GM04504 (cell line): ENCODE data around the gene DBNDD1.
"Not testable (repeated sequence)": the region's sequence is repeated elsewhere in the genome, so short reads cannot be mapped to it uniquely, and the experiment has no call there.

Experiments
- DNase-seq: peaks from one replicate; pipeline ENCODE4 v3.0.0-alpha.2; 2012; ENCODE audit warnings: low read depth

Gene DBNDD1

DNA sequence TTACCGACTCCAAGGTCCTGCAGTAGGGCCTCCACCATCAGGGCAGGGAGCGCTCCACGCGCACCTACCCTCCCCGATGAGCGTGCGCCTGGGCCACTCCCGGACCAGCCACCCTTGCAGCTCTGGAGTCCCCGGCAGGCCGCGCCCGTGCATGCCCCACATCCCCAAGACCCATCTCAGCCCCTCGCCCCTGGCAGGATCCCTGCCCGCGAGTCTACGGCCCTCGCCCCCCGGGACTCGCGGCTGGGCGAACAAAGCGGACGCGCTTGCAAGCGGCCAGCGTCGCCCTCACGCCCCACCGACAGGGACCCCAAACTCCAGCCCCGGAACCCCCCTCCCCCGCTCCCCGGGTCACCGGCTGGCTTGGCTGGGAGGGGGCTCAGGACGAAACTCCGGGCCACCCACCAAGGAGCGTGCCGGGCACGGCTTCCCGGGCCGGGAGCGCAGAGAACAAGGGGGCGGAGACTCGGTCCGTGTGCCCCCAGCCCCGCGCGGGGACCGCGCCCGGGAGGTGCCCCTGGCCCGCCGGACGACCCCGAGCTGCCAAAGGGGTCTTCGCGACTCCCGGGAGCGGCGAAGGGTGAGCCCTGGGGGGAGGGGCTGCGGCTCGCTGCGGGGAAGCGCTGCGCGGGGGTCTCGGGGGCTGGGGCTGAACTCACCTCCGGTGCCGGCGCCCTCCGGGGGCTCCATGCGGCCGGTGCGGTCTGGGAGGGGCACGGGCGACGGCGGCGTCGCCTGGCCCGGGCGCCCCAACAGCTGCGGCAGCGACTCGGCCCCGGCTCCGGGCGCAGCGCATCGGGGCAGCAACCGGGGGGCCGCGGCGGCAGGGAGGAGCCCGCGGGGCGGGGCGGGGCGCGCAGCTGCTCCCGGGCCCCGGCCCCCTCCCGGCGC is at the start of gene DBNDD1:
TSS of gene DBNDD1 (minus strand) at position 805 of the 891 bp plus-strand sequence. CDS start at position 690, 115 bp downstream.
- DNase-seq: no peak

DNA sequence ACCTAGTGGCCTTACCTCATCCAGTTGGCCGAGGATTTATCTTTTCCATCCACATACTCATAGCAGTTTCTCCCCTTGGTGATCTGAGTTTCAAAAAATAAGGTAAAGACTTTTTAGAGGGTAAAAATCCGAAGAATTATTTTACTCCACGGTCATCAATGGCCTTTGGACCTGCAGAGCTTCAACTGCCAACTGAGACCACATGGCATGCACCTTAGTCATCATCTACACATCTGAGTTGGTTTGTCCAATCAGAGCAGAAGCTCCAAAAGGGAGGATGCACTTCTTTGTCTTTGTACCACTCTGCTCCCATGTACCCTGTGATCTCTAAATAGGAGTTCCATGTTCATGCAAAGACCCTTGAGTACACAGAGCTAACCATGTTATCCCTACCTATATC is 42.2 kb upstream of the DBNDD1 start:
- no peak for DNase-seq

DNA sequence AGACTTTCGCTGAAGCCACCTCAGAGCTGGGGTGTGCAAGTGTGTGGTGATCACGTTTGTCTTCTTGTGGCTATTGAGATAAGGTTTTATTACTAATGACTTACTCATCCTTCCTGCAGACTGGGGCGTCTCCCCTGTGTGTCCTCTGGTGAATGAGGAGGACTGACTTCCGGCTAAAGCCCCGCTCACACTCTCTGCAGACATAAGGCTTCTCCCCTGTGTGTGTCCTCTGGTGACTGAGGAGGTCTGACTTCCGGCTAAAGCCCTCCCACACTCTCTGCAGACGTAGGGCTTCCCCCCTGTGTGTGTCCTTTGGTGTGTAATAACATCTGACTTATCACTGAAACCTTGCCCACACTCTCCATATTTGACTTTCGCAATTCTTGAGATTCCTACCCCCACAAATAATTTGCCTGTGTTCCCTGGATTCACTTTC is 38.5 kb upstream of the DBNDD1 start:
- DNase-seq: no peak

DNA sequence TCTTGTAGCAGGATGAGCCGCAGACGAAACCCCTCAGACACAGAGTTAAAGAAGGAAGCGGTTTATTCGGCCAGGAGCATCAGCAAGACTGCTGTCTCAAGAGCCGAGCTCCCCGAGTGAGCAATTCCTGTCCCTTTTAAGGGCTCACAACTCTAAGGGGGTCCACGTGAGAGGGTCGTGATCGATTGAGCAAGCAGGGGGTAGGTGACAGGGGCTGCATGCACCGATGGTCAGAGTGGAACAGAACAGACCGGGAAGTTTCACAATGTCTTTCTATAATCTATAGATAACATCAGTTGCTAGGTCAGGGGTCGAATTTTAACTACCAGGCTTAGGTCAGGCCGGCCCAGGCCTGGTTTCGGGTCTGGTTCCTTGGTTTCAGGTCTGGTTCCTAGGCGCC is 37.3 kb upstream of the DBNDD1 start:
- DNase-seq: not testable (repeated sequence)

GRCh38 chr16:90055371-90055770 is 36.1 kb upstream of the DBNDD1 start:
- DNase-seq: no peak

DNA sequence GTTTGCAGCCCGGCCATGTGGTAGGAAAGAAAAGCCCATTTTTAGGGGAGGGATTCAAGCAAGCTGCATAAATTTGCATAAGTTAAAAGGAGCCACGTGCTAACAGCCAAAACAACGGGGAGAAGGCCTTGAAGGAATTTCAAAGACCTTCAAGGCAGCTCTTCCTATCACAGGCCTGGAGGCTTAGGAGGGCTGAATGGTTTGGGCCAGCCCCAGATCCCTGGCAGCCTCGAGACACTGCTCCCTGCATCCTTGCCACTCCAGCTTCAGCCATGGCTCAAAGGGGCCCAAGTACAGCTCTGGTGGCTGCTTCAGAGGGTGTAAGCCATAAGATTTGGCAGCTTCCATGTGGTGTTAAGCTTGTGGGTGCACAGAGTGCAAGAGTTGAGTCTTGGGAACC is 35.3 kb upstream of the DBNDD1 start:
- DNase-seq: no peak

DNA sequence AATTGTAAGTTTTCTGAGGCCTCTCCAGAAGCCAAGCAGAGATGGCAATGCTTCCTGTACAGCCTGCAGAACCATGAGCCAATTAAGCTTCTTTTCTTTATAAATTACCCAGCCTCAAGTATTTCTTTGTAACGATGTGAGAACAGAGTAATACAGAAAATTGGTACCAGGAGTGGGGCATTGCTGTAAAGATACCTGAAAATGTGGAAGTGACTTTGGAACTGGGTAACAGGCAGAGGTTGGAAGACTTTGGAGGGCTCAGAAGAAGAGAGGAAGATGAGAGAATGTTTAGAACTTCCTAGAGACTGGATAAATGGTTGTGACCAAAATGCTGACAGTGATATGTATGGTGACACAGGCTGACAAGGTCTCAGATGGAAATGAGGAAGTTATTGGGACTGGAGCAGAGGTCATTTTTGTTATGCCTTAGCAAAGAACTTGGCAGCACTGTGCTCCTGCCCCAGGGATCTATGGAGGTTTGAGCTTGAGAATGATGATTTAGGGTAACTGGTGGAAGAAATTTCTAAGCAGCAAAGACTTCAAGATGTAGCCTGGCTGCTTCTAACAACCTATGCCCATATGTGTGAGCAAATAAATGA is 34.7 kb upstream of the DBNDD1 start:
- DNase-seq: no peak

DNA sequence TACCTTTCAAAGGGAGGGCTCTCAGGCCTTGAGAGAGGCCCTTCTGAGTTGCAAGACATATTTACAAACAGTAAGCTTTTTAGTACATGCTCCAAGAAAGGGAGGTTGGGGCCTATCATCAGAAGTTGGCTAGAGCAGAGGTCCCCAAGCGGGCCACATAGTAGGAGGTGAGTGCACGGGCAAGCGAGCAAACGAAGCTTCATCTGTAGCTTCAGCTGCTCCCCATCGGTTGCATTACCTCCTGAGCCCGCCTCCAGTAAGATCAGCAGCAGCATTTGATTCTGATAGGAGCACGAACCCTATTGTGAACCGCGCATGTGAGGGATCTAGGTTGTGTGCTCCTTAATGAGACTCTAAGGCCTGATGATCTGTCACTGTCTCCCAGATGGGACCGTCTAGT is 31.7 kb upstream of the DBNDD1 start:
- no peak for DNase-seq

DNA sequence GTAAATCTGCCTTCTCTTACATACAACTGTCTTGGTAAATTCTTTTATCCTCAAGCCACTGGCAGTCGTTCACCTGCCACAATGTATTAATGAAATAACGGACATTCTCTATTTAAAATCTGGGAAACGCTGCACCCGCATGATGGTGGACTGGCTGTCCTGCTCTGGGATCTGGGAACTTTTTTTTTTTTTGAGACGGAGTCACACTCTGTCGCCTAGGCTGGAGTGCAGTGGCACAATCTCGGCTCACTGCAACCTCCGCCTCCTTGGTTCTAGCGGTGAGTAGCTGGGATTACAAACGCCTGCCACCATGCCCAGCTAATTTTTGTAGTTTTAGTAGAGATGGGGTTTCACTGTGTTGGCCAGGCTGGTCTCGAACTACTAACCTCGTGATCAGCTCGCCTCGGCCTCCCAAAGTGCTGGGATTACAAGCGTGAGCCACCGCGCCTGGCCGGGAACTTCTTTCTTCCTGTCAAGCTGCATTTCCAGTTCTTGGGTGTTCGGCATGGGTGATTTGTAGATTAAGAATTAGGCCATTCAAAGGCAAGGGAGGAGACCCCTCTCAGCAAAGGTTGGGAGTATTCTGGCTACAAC is 29.6 kb upstream of the DBNDD1 start:
- no peak for DNase-seq

DNA sequence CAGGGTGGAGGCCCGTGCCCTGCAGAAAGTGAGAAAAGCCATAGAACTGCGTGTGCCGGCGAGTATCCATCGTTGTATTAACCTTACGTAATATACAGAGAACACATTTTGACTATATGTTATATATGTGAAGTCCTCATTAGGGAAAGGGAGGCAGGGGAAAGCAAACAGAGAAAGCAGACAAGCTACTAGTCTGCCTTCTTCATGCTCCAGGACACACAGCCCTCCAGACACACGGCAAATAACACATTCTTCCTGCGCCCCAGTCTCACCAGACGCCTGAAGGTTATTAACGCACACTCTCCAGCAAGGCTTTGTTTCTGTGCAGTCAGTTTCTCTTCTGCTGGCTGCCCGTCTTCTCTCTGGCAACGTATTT is 29.1 kb upstream of the DBNDD1 start:
- no peak for DNase-seq

DNA sequence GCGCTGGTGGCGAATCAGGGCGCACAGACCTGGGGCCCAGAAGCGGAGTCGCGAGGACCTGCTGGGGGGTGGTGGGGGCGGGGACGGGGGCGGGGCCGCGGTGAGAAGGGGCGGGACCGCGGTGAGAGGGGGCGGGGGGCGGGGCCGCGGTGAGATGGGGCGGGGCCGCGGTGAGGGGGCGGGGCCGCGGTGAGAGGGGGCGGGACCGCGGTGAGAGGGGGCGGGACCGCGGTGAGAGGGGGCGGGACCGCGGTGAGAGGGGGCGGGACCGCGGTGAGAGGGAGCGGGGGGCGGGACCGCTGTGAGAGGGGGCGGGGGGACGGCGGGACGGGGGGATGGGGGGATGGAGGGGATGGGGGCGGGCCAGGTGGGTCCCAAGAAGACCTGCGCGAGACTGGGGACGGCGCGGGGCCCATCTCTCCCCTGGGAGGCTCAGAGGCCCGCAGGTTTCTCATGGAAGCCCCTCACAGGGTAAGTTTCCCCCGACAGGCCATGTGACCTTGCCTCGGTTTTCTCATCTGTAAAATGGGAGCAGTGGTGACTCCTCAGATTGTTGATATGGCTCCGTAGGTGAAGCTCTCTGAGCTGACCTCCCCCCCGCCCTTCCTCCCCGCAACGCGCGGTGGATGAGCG is 28.6 kb upstream of the DBNDD1 start:
- DNase-seq: no peak

GRCh38 chr16:90046971-90047713 is 27.9 kb upstream of the DBNDD1 start:
- peak; percentile 24 for DNase-seq

- no peak for DNase-seq
Observed at GRCh38 chr16:90046122-90046970, 27.1 kb upstream of the DBNDD1 start.

DNA sequence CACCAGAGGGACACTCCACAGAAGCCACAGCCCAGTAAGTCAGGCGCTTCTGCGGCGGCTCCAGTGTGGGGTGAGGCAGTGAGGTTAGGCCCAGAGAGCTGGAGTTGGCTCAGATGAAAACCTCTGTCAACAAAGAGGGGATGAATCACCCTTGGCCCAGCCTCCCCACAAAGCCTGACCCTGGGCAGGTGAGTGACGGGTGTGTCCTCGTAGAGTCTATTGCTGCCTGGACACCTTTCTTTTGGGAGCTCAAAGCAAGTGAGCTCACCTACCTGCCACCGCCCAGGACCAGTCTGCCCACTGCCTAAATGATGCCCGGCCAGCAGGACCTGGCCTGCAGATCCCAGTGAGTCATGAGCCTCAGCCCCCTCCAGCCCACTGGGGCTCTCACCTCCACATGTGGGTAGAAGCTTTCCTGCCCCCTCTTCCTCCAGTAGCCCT is 24.9 kb upstream of the DBNDD1 start:
- DNase-seq: no peak

- no peak for DNase-seq
Observed at GRCh38 chr16:90043526-90043925, 24.3 kb upstream of the DBNDD1 start.

- DNase-seq: no peak
Observed at GRCh38 chr16:90042946-90043514, 23.8 kb upstream of the DBNDD1 start.

- no peak for DNase-seq
Observed at GRCh38 chr16:90041896-90042473, 22.7 kb upstream of the DBNDD1 start.

DNA sequence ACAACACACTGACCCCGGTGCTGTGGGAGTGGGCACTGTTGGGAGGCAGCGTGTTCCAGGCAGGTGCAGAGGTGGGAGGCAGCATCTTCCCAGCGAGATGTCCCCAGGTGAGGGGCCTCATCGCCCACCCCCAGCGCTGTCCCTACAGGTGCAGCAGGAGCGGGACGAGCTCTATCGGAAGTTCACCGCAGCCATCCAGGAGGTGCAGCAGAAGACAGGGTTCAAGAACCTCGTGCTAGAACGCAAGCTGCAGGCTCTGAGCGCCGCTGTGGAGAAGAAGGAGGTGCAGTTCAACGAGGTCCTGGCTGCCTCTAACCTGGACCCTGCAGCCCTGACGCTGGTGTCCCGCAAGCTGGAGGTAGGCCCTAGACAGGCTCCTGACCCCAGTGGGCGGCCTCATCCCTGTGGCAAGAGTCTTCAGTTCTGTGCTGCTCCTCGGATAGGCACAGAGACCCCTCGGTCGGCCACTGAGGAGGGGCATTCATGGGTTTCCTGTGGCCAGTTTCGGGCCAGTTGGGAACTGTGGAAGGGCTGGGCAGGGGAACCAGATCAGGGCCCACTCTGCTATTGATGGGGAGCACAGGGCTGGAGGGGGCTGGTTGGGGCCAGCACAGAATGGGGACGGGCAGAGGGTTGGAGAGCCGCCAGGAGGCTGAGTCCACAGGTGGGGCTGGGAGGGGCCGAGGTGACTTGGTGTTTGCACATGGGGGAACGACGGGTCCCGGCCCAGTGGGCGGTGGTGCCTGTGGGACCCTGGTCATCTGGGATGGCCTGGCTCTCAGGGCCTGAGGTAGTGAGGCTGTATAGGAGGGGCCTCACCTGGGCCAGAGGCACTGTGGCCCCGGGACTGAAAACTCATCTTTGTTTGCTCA is 21.1 kb upstream of the DBNDD1 start:
- no peak for DNase-seq

DNA sequence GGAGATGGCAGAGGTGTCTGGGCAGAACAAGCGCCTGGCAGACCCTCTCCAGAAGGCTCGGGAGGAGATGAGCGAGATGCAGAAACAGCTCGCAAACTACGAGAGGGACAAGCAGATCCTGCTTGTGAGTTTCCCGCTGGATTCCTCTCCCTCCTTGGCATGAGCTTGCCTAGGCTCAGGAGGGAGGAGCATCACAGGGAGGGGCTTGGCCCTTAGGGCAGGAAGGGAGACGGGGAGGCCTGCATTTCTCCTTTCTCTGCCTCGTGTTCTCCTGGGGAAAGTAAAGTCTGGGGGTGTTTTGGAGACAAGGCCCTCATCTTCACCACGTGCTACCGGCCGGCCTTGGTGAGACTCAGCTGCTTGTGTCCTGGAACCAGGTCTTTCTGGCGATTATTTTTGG is 18.0 kb upstream of the DBNDD1 start:
- DNase-seq: no peak
